Muscle layer of colon (tissue), 2 donors: ENCODE results near the gene ADH1C.

Source experiments
- H3K27ac ChIP-seq: one replicate; pipeline ENCODE4 v1.7.0; 2013; ENCODE audit warnings: low read depth, mild to moderate bottlenecking, low read length, moderate library complexity
- H3K27me3 ChIP-seq, 2 donors: one replicate each; pipeline ENCODE4 v1.7.0; 2013; ENCODE audit warnings: low read length in 2 of 2, mild to moderate bottlenecking in 2 of 2; ENCODE audit not compliant: insufficient read depth in 2 of 2, control insufficient read depth in 1 of 2
- H3K36me3 ChIP-seq: one replicate; pipeline ENCODE4 v1.7.0; 2013; ENCODE audit warnings: mild to moderate bottlenecking, low read length; ENCODE audit not compliant: insufficient read depth
- H3K4me1 ChIP-seq: one replicate; pipeline ENCODE4 v1.7.0; 2013; ENCODE audit warnings: mild to moderate bottlenecking, low read length; ENCODE audit not compliant: insufficient read depth
- H3K4me3 ChIP-seq, 2 donors: one replicate each; pipeline ENCODE4 v1.7.0; 2013; ENCODE audit warnings: low read length in 2 of 2, low read depth in 1 of 2, mild to moderate bottlenecking in 1 of 2, moderate library complexity in 1 of 2
- H3K9ac ChIP-seq: one replicate; pipeline ENCODE4 v1.7.0; 2013; ENCODE audit warnings: low read length
- H3K9me3 ChIP-seq: one replicate; pipeline ENCODE4 v1.7.0; 2013; ENCODE audit warnings: mild to moderate bottlenecking, low read length
- donor health status: abdominal sarcoma.
- donor health status: Adenocarcinoma of cecum.

Gene ADH1C

DNA sequence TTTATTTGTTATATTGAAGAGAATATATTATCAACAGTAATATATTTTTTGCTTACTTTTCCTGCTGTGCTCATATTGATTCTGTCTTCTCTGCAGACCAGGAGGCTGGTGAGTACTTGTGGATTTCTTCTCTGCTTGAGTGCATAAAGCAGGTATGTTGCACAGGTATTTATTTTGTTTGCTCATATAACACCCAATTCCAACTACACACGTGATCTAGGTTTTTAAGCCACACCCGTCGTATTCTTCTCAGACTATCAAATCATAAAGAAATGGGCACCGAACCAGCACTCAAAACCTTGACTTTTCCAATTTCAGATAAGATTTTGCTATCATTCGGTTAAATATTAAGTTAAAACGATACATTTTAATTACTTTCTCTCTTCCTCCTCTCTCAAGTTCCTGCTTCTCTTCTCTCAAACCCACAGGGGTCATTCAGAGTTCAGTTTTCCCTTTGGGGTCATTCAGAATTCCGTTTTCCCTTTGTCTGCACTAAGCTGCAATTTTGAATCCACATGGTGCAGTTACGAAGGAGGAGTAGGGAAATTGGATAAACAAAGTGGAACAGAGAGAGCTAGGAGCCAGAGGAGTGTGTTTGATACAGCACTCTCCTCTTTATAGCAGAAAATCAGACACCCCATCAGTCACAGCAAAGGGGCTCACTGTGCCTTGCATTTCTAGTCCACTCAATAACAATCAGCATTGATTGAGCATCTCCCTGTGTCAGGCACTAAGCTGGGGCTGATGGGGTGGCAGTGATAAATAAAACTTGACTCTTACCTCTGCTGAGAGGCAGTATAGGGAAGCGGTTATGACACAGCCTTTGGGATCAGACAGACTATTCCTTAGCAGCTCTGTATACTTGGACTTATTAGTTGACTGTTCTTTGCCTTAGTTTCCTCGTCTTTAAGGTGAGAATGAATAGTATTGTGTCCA, at the start of gene ADH1C:
Gene ADH1C, minus strand, starts transcription at position 145 of the 936 bp plus-strand sequence. Its CDS starts 71 bp downstream, at position 74.
- Histone ChIP-seq H3K27ac (no peak within 1 kb of the TSS), H3K9me3 (no peaks in the 10 kb centered on the region), H3K4me1 (peaks cover 6% of the 10 kb centered on the region), H3K4me3 (no peak within 1 kb of the TSS), H3K36me3 (no peaks in the 10 kb centered on the region), H3K27me3 (no peaks in the 10 kb centered on the region), H3K9ac (no peak within 1 kb of the TSS)

DNA sequence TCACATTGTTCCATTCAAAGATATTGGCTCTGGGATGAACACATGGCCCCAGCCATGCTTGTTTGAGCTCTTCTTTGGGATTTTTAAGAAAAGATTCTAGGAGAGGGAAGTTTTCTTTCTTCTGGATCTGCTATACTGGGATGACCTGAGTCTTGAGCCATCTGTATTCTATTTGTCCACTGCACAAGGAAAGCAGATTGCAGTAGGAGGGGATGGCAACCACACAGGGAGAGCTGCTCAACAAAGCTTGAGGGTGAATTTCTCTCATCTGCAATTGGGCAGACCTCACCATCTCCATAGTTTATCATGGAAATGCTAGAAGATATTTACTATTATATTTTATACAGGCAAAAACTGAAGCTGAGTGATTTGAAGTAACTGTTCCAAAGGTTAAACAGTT, 48.3 kb upstream of the ADH1C start:
- peaks cover 5% of the 10 kb centered on the region for H3K9me3 ChIP-seq
- H3K9ac ChIP-seq = no peak overlapping the region
- H3K4me3 ChIP-seq = no peak overlapping the region
- H3K36me3 ChIP-seq = no peaks in the 10 kb centered on the region
- peaks cover under 1% of the 10 kb centered on the region for H3K4me1 ChIP-seq
- H3K27ac ChIP-seq = no peak overlapping the region
- H3K27me3 ChIP-seq = no peaks in the 10 kb centered on the region

DNA sequence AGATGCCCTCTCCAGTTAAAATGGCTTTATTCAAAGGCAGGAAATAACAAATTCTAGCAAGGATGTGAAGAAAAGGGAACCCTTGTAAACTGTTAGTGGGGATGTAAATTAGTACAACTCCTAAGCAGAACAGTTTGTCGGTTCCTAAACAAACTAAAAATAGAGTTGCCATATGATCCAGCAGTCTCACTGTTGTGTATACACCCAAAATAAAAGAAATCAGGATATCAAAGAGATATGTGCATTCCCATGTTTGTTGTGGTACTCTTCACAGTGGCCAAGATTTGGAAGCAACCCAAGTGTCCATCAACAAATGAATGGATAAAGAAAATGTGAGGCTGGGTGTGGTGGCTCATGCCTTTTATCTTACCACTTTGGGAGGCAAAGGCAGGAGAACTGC, 46.5 kb upstream of the ADH1C start:
- H3K9ac ChIP-seq = no peak overlapping the region
- H3K4me3 ChIP-seq = no peak overlapping the region
- no peaks in the 10 kb centered on the region for H3K27me3 ChIP-seq
- no peak overlapping the region for H3K27ac ChIP-seq
- H3K9me3 ChIP-seq = peaks cover 5% of the 10 kb centered on the region
- H3K4me1 ChIP-seq = peaks cover 9% of the 10 kb centered on the region
- no peaks in the 10 kb centered on the region for H3K36me3 ChIP-seq

DNA sequence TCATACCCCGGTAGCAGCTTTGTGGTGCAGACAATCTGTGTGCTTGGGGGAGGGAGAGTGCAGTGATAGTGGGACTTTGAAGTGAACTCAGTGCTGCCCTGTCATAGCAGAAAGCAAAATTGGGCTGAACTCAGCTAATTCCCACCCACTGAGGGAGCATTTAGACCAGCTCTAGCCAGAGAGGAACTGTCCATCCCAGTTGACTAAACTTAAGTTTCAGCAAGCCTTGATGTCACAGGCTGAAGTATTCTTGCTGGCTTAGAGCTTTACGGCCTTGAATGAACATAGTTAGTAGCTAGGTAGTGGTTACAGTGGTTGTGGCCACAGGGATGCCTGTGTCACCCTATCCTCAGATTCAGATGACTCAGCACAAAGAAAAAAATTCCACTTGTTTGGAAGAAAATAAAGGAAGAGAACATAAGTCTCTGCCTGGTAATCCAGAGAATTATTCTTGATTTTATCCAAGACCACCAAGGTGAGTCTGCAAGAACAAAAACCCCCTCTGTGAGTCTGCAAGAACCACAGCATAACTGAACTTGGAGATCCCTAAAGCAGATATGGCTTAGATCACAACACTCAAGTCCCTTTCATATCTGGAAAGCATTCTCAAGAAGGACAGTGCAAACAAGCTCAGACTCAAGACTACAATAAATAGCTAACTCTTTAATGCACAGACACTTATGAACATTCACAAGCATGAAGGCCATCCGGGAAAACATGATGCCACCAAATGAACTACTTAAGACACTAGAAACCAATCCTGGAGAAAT, 43.2 kb upstream of the ADH1C start:
- peaks cover 9% of the 10 kb centered on the region for H3K4me1 ChIP-seq
- H3K27me3 ChIP-seq = no peaks in the 10 kb centered on the region
- no peak overlapping the region for H3K4me3 ChIP-seq
- no peak overlapping the region for H3K27ac ChIP-seq
- H3K36me3 ChIP-seq = no peaks in the 10 kb centered on the region
- H3K9me3 ChIP-seq = peaks cover 7% of the 10 kb centered on the region
- no peak overlapping the region for H3K9ac ChIP-seq

DNA sequence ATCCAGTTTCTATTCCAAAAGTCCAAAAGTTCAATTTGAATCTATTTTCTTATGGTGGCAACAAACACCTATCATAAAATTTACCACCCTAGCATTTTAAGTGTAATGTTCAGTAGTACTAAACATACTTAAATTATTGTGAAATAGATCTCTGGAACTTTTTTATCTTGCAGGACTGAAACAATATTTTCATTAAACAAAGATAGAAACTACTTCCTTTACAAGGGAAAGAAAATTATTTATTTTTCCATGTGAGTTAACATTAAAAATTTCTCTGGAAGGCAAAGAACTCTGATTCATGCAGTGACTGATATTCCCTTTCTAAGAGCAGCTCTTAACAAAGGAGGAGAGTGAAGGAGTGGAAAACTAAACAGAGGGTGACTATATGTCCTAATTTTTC, 42.4 kb upstream of the ADH1C start:
- H3K4me1 ChIP-seq = peaks cover 9% of the 10 kb centered on the region
- no peaks in the 10 kb centered on the region for H3K27me3 ChIP-seq
- no peak overlapping the region for H3K9ac ChIP-seq
- no peak overlapping the region for H3K4me3 ChIP-seq
- H3K27ac ChIP-seq = no peak overlapping the region
- peaks cover 7% of the 10 kb centered on the region for H3K9me3 ChIP-seq
- no peaks in the 10 kb centered on the region for H3K36me3 ChIP-seq

DNA sequence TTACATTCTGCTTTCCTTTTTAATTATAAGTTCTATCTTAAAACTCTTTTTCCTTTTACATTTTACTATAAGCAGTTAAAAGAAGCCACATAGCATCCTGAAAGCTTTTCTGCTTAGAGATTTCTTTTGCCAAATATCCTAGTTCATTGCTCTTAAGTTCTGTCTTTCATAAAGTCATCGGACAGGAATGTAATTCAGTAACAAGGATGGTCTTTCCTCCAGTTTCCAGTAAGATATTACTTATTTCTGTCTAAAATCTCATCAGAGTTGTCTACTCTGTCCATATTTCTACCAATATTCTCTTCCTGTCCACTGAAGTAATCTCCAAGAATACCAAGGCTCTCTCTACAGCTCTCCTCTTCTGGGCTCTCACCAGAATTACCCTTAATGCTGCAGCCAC, 37.5 kb upstream of the ADH1C start:
- peaks cover 8% of the 10 kb centered on the region for H3K9me3 ChIP-seq
- H3K27me3 ChIP-seq = no peaks in the 10 kb centered on the region
- H3K4me3 ChIP-seq = no peak overlapping the region
- H3K4me1 ChIP-seq = peaks cover 4% of the 10 kb centered on the region
- H3K27ac ChIP-seq = no peak overlapping the region
- no peaks in the 10 kb centered on the region for H3K36me3 ChIP-seq
- H3K9ac ChIP-seq = no peak overlapping the region

DNA sequence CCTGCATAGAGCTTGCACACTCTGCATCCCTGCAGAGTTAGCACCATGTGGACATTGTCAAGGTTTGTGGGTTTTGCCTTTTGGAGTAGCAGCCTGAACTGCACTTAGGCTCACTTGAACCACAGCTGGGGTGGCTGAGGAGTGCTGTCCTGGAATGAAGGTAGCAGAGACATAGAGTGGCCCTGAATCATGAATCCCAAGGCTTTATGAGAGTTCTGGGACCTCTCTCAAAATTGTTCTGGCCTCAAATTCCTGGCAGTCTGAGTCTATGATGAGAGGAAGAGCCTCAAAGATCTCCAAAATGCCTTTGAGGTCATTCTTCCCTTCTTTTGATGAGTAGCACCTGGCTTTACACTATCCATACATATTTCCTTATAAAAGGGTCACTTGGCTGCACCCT, 37.1 kb upstream of the ADH1C start:
- Histone ChIP-seq H3K36me3 (no peaks in the 10 kb centered on the region), H3K27ac (no peak overlapping the region), H3K4me1 (peaks cover 7% of the 10 kb centered on the region), H3K4me3 (no peak overlapping the region), H3K27me3 (no peaks in the 10 kb centered on the region), H3K9me3 (peaks cover 8% of the 10 kb centered on the region), H3K9ac (no peak overlapping the region)

DNA sequence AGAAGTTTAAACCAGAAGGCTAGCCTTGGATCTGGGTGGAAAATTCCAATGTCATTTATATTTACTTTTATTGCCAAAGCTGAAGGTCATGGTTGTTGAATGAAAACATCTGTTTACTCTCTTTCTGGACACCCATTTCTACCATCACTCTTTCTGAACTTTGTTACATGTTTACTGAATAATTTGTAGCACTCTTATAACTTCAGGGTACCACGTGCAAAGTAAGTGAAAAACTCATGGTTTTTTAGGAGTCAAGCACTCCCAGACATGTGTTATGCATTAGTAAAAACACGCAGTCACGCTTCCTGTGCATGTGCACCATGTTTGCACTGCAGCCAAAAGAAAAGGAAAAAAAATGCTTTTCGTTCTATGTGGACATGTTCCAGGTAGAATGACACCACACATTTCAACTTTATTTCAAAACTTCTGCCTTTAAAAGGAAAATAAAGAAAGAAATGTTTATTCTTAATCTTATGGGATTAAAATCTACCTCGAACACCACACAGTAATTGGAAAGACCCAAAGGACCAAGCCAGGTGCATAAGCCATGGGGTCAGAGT, 31.4 kb upstream of the ADH1C start:
- no peaks in the 10 kb centered on the region for H3K27me3 ChIP-seq
- H3K27ac ChIP-seq = no peak overlapping the region
- H3K9me3 ChIP-seq = peaks cover 8% of the 10 kb centered on the region
- H3K4me3 ChIP-seq = no peak overlapping the region
- peaks cover 26% of the 10 kb centered on the region for H3K4me1 ChIP-seq
- no peak overlapping the region for H3K9ac ChIP-seq
- no peaks in the 10 kb centered on the region for H3K36me3 ChIP-seq

DNA sequence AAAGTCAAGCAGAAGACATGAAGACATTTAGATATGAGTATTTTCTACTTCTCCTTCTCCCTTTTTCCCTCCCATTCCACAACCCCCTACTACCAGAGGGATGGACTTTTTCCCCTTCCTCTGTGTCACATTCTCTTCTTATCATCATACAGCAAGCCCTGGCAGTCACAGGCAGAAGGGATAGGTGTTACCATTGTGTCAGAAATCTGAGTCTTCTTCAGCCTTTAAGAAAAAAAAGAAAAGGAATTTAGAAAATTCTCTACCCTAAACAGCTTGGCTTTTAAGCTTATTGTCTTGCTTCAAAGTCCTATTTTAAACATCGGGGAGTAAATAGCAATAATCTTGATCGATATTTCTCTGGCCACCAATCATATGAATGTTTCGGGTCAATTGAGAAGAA, 30.9 kb upstream of the ADH1C start:
- Histone ChIP-seq H3K27me3 (no peaks in the 10 kb centered on the region), H3K9ac (no peak overlapping the region), H3K36me3 (no peaks in the 10 kb centered on the region), H3K9me3 (peaks cover 8% of the 10 kb centered on the region), H3K27ac (peak overlapping the region; percentile 35), H3K4me1 (peaks cover 26% of the 10 kb centered on the region), H3K4me3 (no peak overlapping the region)

DNA sequence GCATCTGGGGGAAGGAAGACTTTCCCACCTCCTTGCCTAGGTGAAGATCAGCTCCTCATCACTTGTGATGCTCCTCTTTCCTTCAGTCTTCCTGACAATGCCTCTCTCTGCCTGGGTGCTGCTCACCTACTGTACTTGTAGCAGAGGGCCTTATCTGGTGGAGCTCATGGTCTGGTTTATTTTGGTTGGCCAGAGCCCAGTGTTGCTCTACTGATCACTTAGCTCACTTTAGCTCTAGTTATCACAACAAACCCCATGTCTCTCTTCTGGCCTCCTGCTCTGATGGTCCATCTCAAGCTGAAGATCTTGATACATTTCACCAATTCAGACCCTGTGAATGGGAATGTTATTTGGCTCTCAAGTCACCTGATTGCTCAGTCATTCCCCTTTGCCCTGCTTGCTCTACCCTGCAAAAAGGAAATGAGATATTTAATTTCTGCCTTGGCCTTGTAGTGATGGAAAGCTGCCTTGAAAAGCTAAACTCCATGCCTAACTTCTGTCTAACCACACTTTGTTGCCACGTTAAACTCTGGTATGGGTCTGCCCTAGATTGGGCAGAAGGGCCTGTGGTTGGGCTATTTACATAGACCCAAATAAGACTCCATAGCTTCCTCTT, 30.3 kb upstream of the ADH1C start:
- Histone ChIP-seq H3K4me3 (peak overlapping the region in 1 of 2 donors; percentile 31), H3K4me1 (peaks cover 26% of the 10 kb centered on the region), H3K36me3 (no peaks in the 10 kb centered on the region), H3K9me3 (peaks cover 8% of the 10 kb centered on the region), H3K27me3 (no peaks in the 10 kb centered on the region), H3K9ac (no peak overlapping the region), H3K27ac (peak overlapping the region; percentile 15)

DNA sequence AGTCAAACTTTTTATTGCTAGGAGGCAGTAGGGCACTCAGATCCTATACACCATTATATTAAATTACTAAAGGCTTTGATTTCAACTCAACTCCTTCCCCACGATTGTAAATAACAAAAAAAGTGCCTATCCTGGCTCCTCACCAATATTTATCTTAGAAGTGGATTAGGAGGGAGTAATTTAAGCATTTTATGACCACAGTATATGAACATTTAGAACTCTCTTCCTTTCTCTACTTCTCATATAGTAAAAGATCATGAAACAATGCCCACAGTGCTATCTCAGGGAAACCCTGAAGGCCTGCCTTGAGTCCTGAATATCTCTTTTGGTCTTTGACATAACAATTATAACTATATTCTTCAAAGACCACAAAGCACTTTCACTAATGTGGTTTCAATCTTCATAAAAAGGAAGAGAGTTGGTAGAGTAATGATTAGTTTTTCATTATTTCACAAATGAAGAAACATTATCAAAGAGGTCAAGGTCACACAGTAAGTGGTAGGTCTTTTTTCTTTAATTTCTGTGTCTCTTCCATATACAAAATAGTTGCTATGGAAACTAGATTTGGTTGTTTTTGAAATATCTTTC, 29.1 kb upstream of the ADH1C start:
- H3K9ac ChIP-seq = no peak overlapping the region
- H3K4me3 ChIP-seq = no peak overlapping the region
- peaks cover 8% of the 10 kb centered on the region for H3K9me3 ChIP-seq
- H3K36me3 ChIP-seq = no peaks in the 10 kb centered on the region
- peaks cover 26% of the 10 kb centered on the region for H3K4me1 ChIP-seq
- H3K27ac ChIP-seq = no peak overlapping the region
- no peaks in the 10 kb centered on the region for H3K27me3 ChIP-seq
